AG04449 (cell line): ENCODE data around the gene HDAC6.
"Not testable (repeated sequence)": the region's sequence is repeated elsewhere in the genome, so short reads cannot be mapped to it uniquely, and the experiment has no call there.

Source experiments
- CTCF ChIA-PET: fragments of 350-600 bp; formaldehyde crosslinking; extraction: SDS; loops from one replicate; lab custom pipeline; 2021; ENCODE audit warnings: antibody characterized with exemption; lab: Yijun Ruan, JAX
- POLR2A ChIA-PET: fragments of 400-600, 350-600 bp; formaldehyde crosslinking; extraction: SDS; loops from one replicate; lab custom pipeline; 2020; ENCODE audit warnings: antibody characterized with exemption, inconsistent platforms; lab: Yijun Ruan, JAX
- DNase-seq: peaks from one replicate; pipeline ENCODE4 v3.0.0-alpha.2; 2010; ENCODE audit warnings: low read depth, low spot score
- H3K4me3 ChIP-seq: 2 replicates; pipeline ENCODE4 v1.5.1; 2011; ENCODE audit warnings: low read depth, mild to moderate bottlenecking, control low read depth, low read length
- CTCF ChIP-seq: IDR thresholded peaks from one replicate; pipeline ENCODE4 v1.5.1; 2011; ENCODE audit warnings: mild to moderate bottlenecking, moderate library complexity, low read length, control low read depth, inconsistent platforms; ENCODE audit not compliant: insufficient read depth; ENCODE audit errors: missing control alignments

Gene HDAC6

GRCh38 chrX:48818866-48819265 lies 17.0 kb downstream of the HDAC6 start:
- ChIA-PET CTCF (no interaction called here), POLR2A (no interaction called here)
- DNase-seq: no peak
- H3K4me3 ChIP-seq: no peak overlapping the region
- no peak for TF ChIP-seq CTCF

DNA sequence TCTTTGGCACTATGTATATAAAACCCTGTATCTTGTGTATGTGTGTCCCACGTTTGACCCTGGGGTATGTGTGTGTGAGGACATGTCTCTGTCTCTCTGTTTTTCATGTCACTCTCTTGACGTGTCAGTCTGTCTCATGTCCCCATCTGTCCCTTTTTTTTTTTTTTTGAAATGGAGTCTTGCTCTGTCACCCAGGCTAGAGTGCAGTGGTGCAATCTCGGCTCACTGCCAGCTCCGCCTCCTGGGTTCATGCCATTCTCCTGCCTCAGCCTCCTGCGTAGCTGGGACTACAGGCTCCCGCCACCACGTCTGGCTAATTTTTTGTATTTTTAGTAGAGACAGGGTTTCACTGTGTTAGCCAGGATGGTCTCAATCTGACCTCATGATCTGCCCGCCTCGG lies 17.5 kb downstream of the HDAC6 start:
- DNase-seq, POLR2A ChIA-PET, CTCF ChIA-PET, H3K4me3 ChIP-seq: not testable (repeated sequence)

DNA sequence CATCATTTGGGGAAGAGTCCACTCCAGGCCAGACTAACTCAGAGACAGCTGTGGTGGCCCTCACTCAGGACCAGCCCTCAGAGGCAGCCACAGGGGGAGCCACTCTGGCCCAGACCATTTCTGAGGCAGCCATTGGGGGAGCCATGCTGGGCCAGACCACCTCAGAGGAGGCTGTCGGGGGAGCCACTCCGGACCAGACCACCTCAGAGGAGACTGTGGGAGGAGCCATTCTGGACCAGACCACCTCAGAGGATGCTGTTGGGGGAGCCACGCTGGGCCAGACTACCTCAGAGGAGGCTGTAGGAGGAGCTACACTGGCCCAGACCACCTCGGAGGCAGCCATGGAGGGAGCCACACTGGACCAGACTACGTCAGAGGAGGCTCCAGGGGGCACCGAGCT lies 21.2 kb downstream of the HDAC6 start:
- H3K4me3 ChIP-seq: no peak overlapping the region
- DNase-seq: no peak
- ChIA-PET POLR2A (no interaction called here), CTCF (no interaction called here)
- TF ChIP-seq CTCF: no peak

- DNase-seq: no peak
- no peak for TF ChIP-seq CTCF
- ChIA-PET CTCF (no interaction called here), POLR2A (no interaction called here)
- H3K4me3 ChIP-seq: no peak overlapping the region
These were observed 22.2 kb downstream of the HDAC6 start for GRCh38 chrX:48824066-48824465.

DNA sequence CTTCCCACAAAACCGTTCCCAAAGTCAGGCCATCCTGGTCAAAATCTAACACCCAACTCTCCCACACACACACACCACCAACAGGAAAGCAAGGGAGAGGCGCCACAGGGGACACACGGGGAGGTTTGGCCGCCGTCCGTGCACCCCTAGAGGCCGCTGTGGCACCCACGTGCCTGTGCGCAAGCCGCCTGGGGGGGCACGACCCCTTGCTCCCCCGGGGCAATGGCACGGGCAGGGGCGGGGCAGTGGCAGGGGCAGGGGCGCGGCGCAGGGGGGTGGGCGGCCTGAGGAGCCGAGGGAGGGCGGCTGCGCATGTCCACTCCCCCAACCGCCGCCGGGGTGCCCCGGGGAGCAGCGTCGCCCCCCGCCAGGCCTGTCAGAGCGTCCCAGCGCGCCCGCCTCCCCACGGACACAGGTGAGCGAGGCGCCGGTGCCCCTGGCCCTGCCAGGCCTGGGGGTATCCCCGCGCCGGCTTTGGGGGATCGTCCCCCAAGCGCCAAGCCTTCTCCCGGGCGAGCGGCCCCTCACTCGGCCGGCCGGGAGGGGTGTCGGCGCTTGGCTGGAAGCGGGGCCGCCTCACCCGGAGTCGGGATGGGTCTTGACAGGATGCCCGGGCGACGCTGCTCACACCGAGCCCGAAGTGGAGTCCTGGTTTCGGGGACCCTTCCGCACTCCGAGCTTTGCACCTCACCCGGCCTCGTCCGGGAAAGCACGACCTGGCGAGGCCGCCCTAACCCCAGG lies 24.4 kb downstream of the HDAC6 start, which contains the start of gene ERAS:
TSS of gene ERAS (plus strand) at position 379 of the 741 bp plus-strand sequence. CDS start 2,611 bp downstream, outside the sequence.
- DNase-seq: no peak
- no peak within 1 kb of the TSS for H3K4me3 ChIP-seq
- TF ChIP-seq CTCF: no peak
- ChIA-PET CTCF (no interaction called here), POLR2A (no interaction called here)

GRCh38 chrX:48826876-48827653 lies 25.2 kb downstream of the HDAC6 start:
- CTCF ChIA-PET: no interaction called here
- POLR2A ChIA-PET: no interaction called here
- no peak overlapping the region for H3K4me3 ChIP-seq
- no peak for TF ChIP-seq CTCF
- no peak for DNase-seq

- no peak overlapping the region for H3K4me3 ChIP-seq
- CTCF ChIA-PET: no interaction called here
These were observed 25.7 kb downstream of the HDAC6 start for GRCh38 chrX:48827654-48827968.

More at GRCh38 chrX:48827654-48827968, 25.7 kb downstream of the HDAC6 start:
- no peak for DNase-seq
- no peak for TF ChIP-seq CTCF
- POLR2A ChIA-PET: no interaction called here
